Measurements from ENCODE around the gene ERBB4.

GRCh38 chr2:211729433-211729832 lies 809.2 kb downstream of the ERBB4 start:
- TF ChIP-seq CTCF (IDR thresholded peaks at IDR 0.05) (no peak), YY1 (IDR thresholded peaks at IDR 0.05; ENCODE audit: low read depth) (no peak), RAD21 (IDR thresholded peaks at IDR 0.05; ENCODE audit: low read length) (no peak), FOSL2 (IDR thresholded peaks at IDR 0.05; ENCODE audit: borderline replicate concordance, low read depth) (no peak)
- TF ChIP-seq, protein P1, sequence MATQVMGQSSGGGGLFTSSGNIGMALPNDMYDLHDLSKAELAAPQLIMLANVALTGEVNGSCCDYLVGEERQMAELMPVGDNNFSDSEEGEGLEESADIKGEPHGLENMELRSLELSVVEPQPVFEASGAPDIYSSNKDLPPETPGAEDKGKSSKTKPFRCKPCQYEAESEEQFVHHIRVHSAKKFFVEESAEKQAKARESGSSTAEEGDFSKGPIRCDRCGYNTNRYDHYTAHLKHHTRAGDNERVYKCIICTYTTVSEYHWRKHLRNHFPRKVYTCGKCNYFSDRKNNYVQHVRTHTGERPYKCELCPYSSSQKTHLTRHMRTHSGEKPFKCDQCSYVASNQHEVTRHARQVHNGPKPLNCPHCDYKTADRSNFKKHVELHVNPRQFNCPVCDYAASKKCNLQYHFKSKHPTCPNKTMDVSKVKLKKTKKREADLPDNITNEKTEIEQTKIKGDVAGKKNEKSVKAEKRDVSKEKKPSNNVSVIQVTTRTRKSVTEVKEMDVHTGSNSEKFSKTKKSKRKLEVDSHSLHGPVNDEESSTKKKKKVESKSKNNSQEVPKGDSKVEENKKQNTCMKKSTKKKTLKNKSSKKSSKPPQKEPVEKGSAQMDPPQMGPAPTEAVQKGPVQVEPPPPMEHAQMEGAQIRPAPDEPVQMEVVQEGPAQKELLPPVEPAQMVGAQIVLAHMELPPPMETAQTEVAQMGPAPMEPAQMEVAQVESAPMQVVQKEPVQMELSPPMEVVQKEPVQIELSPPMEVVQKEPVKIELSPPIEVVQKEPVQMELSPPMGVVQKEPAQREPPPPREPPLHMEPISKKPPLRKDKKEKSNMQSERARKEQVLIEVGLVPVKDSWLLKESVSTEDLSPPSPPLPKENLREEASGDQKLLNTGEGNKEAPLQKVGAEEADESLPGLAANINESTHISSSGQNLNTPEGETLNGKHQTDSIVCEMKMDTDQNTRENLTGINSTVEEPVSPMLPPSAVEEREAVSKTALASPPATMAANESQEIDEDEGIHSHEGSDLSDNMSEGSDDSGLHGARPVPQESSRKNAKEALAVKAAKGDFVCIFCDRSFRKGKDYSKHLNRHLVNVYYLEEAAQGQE (IDR thresholded peaks at IDR 0.05; ENCODE audit: low read depth, low read length) = no peak

Measured in SK-N-SH (cell line).